Activated naive CD4-positive, alpha-beta T cell (primary cell): Measurements from ENCODE around the gene ALAD.
"Not testable (repeated sequence)": the region's sequence is repeated elsewhere in the genome, so short reads cannot be mapped to it uniquely, and the experiment has no call there.

Source experiments
- DNase-seq, 4 experiments: peaks; one replicate each; lab custom pipeline; 2025; lab: John Stamatoyannopoulos, UW

The ALAD gene

GRCh38 chr9:113373676-113374392 is 27.2 kb downstream of the ALAD start:
- no peak for DNase-seq

DNA sequence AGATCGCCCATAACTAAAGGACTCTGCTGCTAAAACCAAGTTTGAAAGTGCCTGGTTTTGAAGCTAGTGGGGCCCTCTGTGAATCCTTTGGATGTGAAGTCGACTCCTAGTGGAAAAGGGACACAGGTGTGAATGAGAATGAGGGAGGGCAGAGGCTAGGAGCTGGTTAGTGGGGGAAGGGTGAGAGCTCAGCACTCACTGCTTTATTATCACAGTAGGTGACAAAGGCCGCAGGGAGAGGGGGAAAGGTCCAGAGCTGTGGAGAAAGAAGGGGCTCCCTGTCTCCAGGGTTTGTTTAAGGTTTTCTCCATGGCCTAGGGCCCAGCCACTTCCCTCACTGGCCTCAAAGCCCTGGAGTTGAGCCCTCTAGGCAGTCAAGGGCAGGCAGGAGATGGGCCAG is 27.8 kb downstream of the ALAD start:
- no peak for DNase-seq

GRCh38 chr9:113372059-113372458 is 29.0 kb downstream of the ALAD start:
- no peak for DNase-seq

GRCh38 chr9:113370806-113371325 is 30.2 kb downstream of the ALAD start:
- DNase-seq: no peak

DNA sequence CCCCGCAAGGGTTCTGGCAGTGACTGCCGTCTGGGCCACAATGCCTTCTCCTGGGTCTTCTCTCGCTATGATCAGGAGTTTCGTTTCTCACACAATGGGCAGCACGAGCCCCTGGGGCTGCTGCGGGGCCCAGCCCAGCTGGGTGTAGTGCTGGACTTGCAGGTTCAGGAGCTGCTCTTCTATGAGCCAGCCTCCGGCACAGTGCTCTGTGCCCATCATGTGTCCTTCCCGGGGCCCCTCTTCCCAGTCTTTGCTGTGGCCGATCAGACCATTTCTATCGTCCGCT is 31.3 kb downstream of the ALAD start:
- no peak for DNase-seq

DNA sequence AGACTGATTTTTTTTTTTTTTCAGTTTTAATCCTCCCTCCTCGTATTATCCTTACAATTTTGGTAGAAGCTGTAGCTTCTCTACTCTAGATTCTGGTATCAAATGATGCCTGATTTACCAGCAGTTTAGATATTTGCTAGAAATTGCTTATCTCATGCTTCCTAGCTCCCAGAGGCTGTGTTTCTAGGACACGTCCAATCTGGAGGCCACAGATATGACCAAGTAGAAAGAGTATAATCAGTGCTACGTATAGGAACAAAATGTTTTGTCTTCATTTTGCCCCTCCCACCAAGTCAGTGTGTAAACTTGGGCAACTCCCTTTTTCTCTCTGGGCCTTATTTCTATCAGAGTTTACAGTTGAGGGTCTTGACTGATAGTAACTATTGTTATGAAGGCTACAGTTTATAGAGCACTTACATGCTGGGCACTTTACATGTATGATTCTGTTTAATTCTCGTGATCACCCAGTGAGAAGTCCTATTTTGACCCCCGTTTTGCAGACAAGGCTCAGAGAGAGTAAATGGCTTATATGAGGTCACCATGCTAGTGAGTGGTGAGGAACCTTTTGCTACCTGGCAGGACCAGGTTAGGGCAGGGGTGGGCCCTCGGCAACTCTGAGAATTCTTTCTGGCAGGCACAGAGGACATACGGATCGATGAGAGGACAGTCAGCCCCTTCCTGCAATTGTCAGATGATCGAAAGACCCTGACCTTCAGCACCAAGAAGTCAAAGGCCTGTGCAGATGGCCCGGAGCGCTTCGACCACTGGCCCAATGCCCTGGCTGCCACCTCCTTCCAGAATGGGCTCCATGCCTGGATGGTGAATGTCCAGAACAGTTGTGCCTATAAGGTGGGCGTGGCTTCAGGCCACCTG is 31.9 kb downstream of the ALAD start:
- DNase-seq: no peak

GRCh38 chr9:113368348-113368981 is 32.6 kb downstream of the ALAD start:
- DNase-seq: no peak

DNA sequence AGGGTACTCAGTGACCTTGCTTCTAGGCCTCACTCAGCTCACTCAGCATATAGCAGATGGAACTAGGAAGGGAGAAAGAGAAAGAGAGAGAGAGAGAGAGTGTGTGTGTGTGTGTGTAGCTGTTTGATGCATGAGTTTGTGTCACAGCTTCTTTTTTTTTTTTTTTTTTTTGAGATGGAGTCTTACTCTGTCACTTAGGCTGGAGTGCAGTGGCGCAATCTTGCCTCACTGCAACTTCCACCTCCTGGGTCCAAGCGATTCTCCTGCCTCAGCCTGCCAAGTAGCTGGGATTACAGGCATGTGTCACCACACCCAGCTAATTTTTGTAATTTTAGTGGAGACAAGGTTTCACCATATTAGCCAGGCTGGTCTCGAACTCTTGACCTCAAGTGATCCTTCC is 35.4 kb downstream of the ALAD start:
- not testable (repeated sequence) for DNase-seq

DNA sequence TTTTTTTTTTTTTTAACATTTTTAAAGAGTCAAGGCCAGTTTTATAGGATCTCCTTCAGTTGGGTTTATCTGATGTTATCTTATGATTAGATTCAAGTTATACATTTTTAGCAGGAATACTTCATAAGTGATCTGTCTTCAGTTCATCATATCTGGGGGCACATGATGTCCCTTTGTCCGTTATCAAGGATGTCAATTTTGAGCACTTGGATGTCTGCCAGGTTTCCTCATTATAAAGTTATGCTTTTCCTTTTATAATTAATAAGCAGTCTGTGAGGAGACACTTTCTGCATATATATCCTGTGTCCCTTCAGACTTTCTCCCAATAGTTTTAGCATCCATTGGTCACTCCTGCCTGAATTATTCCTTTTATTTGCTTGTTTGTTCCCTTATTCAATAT is 36.1 kb downstream of the ALAD start:
- DNase-seq: no peak

DNA sequence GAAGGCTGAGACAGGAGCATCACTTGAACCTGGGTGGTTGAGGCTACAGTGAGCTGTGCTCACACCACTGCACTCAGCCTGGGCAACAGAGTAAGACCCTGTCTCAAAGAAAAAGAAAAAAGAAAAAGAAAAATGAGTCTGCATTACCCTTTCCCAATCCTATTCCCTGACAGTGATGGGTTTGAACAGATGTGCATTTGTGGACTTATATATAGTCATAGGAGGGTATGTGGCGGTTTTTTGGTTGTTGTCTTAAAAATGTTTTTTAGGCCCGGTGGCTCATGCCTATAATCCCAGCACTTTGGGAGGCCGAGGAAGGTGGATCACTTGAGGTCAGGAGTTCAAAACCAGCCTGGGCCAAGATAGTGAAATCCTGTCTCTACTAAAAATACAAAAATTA is 37.7 kb downstream of the ALAD start:
- DNase-seq: no peak

GRCh38 chr9:113361304-113362018 is 39.6 kb downstream of the ALAD start:
- no peak for DNase-seq

GRCh38 chr9:113360242-113360842 is 40.7 kb downstream of the ALAD start:
- no peak for DNase-seq

DNA sequence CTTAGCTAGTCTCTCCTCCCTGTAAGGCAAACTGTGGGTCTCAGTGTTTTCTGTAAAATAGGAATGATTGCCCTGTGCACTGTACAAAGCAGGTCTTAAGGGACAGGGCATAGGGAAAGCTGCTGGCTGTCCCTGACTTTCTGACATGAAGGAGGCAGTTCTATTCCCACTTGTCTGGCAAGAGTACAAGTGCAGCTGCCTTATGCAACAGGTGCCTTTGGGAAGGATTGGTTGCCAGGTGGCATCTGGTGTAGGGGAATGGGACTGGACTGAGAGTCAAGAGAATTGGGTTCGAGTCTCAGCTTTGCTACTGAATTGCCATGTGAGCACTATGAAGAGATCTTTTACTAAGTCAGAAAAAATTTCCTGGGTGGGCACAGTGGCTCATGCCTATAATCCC is 41.7 kb downstream of the ALAD start:
- no peak for DNase-seq

DNA sequence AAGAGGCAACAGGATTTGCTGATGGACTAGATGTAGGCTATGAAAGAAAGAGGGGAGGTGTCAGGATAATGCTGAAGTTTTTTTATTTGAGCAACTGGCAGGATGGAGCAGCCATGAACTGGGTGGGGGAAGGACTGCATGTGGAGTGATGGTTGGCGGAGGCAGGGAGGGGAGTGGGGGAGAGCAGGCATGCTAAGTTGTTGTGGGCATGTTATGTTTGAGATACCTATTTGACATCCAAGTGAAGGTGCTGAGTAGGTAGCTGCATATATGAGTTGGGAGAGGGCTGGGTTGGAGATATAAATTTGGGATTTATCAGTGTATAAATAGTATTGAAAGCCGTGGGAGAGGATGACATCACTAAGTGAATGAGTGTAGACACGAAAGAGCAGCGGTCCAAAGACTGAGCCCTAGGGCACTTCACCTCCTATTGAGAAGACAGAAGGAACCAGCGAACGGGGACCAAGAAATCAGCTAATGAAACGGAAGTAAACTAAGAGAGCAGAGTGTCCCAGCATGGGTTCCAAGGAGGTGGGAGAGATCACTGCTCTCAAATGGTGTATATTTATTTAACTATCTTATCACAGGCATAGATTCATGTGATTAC is 44.3 kb downstream of the ALAD start:
- no peak for DNase-seq

GRCh38 chr9:113355040-113355596 is 46.0 kb downstream of the ALAD start:
- no peak for DNase-seq

DNA sequence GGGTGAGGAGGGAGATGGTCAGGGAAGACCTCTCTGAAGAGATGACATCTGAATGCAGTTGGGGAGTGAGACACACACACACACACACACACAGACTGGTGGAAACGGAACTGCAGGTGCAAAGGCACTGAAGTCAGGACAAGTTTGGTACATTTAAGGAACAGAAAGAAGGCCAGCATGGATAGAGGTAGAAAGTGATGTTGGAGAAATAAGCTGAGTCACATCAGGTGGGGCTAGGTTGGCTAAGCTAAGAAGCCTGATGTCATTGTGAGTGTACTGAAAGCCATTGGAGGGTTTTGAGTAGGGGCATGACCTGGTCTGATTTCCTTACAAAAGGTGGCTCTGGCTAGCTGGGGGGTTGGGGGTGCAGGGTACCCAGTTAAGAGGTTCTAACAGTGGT is 48.7 kb downstream of the ALAD start:
- no peak for DNase-seq

- no peak for DNase-seq
Measured at GRCh38 chr9:113352006-113352405, 49.1 kb downstream of the ALAD start.

GRCh38 chr9:113350937-113351336 is 50.1 kb downstream of the ALAD start:
- DNase-seq: no peak

GRCh38 chr9:113350107-113350661 is 50.9 kb downstream of the ALAD start:
- no peak for DNase-seq

- peak in 1 of 4 experiments; percentile 11 for DNase-seq
Measured at GRCh38 chr9:113349445-113350094, 51.5 kb downstream of the ALAD start, which contains the start of gene BSPRY. TSS of gene BSPRY (plus strand) at chr9:113349541. CDS start at chr9:113349580, 39 bp downstream.
